ENCODE measurements around the gene TWSG1. TPM values are rescaled to one million over a fixed set of nuclear protein-coding genes. Genes with fewer than 3 reads are reported as not detected.

The TWSG1 gene
- 30.2 TPM for total RNA-seq

DNA sequence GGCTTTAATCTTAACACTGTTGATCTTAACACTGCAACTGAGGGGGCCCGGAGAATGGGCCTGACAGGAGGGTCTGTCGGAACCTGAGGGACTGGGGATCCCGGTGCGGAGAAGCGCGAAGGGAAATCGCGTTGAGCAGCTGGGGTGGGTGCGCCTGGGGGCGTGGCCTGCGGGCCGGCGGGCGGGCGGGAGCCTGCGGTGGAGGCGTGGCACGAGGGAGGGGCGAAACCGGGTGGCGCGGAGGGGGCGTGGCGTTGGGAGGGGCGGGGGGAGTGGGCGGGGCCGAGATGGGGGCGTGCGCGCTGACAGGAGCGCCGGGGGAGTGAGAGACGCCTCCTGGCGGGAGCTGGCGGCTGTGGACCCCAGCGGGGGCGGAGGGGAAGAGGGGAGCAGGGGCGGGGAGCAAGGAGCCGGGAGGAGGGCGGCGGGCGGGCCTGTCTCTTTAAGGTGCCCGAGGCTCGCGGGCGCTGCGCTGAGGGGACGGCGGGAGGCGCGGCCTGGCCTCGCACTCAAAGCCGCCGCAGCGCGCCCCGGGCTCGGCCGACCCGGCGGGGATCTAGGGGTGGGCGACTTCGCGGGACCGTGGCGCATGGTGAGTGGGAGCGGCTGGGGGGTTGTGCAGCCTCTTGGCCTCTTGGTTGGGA lies at the start of gene TWSG1:
Gene TWSG1, plus strand, starts transcription at position 445 of the 644 bp plus-strand sequence. CDS start 2,457 bp downstream, outside the sequence.

Other genes starting within 250 kb of the TWSG1 start
- 107 TPM for gene NDUFV2, start 232.1 kb upstream of the TWSG1 start, total RNA-seq
- gene ANKRD12, start 198.0 kb upstream of the TWSG1 start, total RNA-seq = 156 TPM
- gene RALBP1, start 140.7 kb downstream of the TWSG1 start, total RNA-seq = 32.5 TPM